ENCODE data around the gene THOC5.

The THOC5 gene

DNA sequence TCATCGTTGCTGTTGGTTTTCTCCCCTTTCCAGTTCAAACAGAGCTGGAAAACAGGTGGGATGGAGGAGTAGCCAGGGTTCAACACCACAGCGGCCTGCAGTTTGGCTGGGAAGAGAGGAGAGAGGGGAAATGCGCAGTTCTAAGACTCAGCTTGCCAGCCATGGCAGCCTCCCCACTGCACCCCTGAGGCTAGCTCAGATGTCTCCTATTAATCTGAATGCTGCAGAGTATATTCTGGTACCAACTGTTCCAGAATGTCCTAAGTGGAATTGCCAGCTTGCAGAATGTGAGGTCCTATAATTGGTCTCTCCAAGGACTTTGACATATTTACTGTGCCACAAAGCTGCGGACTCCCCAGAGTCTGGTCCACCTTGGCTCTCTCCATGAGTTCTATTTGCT is 41.5 kb downstream of the THOC5 start:
- Histone ChIP-seq H3K4me3 (ENCODE audit: low read length) (no peak overlapping the region), H2AK5ac (ENCODE audit: low read length) (no peak overlapping the region), H3K4me1 (ENCODE audit: control insufficient read depth, low read depth, low read length) (no peaks in the 10 kb centered on the region), H3K79me1 (ENCODE audit: low read length) (no peaks in the 10 kb centered on the region), H3K36me3 (ENCODE audit: control insufficient read depth, insufficient read depth, low read length) (peaks cover 17% of the 10 kb centered on the region), H4K8ac (ENCODE audit: low read depth, low read length) (no peak overlapping the region), H4K5ac (ENCODE audit: low read length) (no peak overlapping the region), H3K9ac (ENCODE audit: low read length) (no peak overlapping the region), H3K79me2 (ENCODE audit: control insufficient read depth, insufficient read depth, low read length) (no peaks in the 10 kb centered on the region), H3K27ac (ENCODE audit: low read depth, low read length) (no peak overlapping the region), H2BK120ac (ENCODE audit: low read depth, low read length) (no peak overlapping the region), H3K18ac (ENCODE audit: low read length) (no peak overlapping the region), H3K4me2 (ENCODE audit: low read length) (no peak overlapping the region), H2BK15ac (replicated peaks; ENCODE audit: low read depth) (no peak overlapping the region), H3K56ac (ENCODE audit: low read length) (no peak overlapping the region), H3K23ac (ENCODE audit: low read length) (no peak overlapping the region), H3K4ac (ENCODE audit: low read depth, low read length) (no peak overlapping the region), H3K27me3 (ENCODE audit: insufficient read depth, low read length, poor library complexity) (no peaks in the 10 kb centered on the region), H2BK5ac (ENCODE audit: low read length) (no peak overlapping the region)
- no peak for DNase-seq
- no CpG with 5 or more reads among the region's 4 CpGs for WGBS (ENCODE audit: extremely low coverage, insufficient coverage, low lambda C conversion rate)

DNA sequence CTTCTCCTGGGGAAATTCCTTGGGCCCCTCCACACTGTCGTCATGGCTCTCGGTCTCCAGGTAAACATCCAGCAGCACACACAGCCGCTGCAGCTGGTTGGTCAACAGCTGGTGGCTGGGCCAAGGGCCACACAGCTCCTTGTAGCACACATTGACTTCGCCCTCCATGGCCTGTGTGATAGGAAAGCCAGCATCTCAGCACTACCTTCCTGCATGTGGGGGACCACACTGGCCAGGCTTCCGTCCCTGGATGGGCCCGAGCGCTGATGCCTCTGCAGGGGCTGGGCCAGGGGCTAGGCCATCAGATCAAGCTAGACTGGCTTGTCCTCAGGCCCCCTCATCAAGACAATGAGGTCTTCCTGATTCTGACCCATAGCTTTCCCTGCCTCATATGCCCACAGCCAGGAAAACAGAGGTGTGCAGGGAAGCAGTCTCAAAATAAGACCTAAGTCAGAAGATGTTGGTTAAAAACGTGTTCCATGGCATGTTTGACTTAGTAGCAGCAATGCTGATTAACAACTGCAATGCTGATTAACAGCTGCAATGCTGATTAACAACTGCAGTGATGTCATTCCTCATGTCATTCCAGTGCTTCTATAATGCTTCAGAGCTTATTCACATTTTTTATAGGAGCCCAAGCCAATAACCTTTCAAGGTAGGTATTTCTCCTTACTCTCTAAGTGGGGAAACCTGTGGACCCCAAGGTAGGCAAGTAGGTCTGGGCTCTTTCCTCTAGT is 42.3 kb downstream of the THOC5 start:
- H2BK15ac ChIP-seq (replicated peaks; ENCODE audit: low read depth) = no peak overlapping the region
- H3K27me3 ChIP-seq (ENCODE audit: insufficient read depth, low read length, poor library complexity) = no peaks in the 10 kb centered on the region
- no peaks in the 10 kb centered on the region for H3K79me2 ChIP-seq (ENCODE audit: control insufficient read depth, insufficient read depth, low read length)
- no peak overlapping the region for H3K4me3 ChIP-seq (ENCODE audit: low read length)
- H4K8ac ChIP-seq (ENCODE audit: low read depth, low read length) = no peak overlapping the region
- H3K36me3 ChIP-seq (ENCODE audit: control insufficient read depth, insufficient read depth, low read length) = peaks cover 11% of the 10 kb centered on the region
- no peaks in the 10 kb centered on the region for H3K79me1 ChIP-seq (ENCODE audit: low read length)
- H3K27ac ChIP-seq (ENCODE audit: low read depth, low read length) = no peak overlapping the region
- no peak for DNase-seq
- H3K4ac ChIP-seq (ENCODE audit: low read depth, low read length) = no peak overlapping the region
- no peak overlapping the region for H2AK5ac ChIP-seq (ENCODE audit: low read length)
- H2BK5ac ChIP-seq (ENCODE audit: low read length) = no peak overlapping the region
- no peak overlapping the region for H4K5ac ChIP-seq (ENCODE audit: low read length)
- no peak overlapping the region for H2BK120ac ChIP-seq (ENCODE audit: low read depth, low read length)
- no peak overlapping the region for H3K4me2 ChIP-seq (ENCODE audit: low read length)
- no peak overlapping the region for H3K23ac ChIP-seq (ENCODE audit: low read length)
- no peak overlapping the region for H3K18ac ChIP-seq (ENCODE audit: low read length)
- no peaks in the 10 kb centered on the region for H3K4me1 ChIP-seq (ENCODE audit: control insufficient read depth, low read depth, low read length)
- no peak overlapping the region for H3K9ac ChIP-seq (ENCODE audit: low read length)
- WGBS (ENCODE audit: extremely low coverage, insufficient coverage, low lambda C conversion rate) = no CpG with 5 or more reads among the region's 8 CpGs
- no peak overlapping the region for H3K56ac ChIP-seq (ENCODE audit: low read length)

GRCh38 chr22:29510542-29510941 is 43.0 kb downstream of the THOC5 start:
- no CpG with 5 or more reads among the region's 2 CpGs for WGBS (ENCODE audit: extremely low coverage, insufficient coverage, low lambda C conversion rate)
- H3K79me2 ChIP-seq (ENCODE audit: control insufficient read depth, insufficient read depth, low read length) = no peaks in the 10 kb centered on the region
- H2BK5ac ChIP-seq (ENCODE audit: low read length) = no peak overlapping the region

GRCh38 chr22:29509815-29510214 is 43.7 kb downstream of the THOC5 start:
- Histone ChIP-seq H2BK120ac (ENCODE audit: low read depth, low read length) (no peak overlapping the region), H2AK5ac (ENCODE audit: low read length) (no peak overlapping the region), H3K4me3 (ENCODE audit: low read length) (no peak overlapping the region), H4K5ac (ENCODE audit: low read length) (no peak overlapping the region), H2BK5ac (ENCODE audit: low read length) (no peak overlapping the region), H3K4me2 (ENCODE audit: low read length) (no peak overlapping the region), H3K27ac (ENCODE audit: low read depth, low read length) (no peak overlapping the region), H3K9ac (ENCODE audit: low read length) (no peak overlapping the region), H3K36me3 (ENCODE audit: control insufficient read depth, insufficient read depth, low read length) (peaks cover 11% of the 10 kb centered on the region), H4K8ac (ENCODE audit: low read depth, low read length) (no peak overlapping the region), H3K56ac (ENCODE audit: low read length) (no peak overlapping the region), H3K18ac (ENCODE audit: low read length) (no peak overlapping the region), H3K4me1 (ENCODE audit: control insufficient read depth, low read depth, low read length) (no peaks in the 10 kb centered on the region), H2BK15ac (replicated peaks; ENCODE audit: low read depth) (no peak overlapping the region), H3K79me1 (ENCODE audit: low read length) (no peaks in the 10 kb centered on the region), H3K4ac (ENCODE audit: low read depth, low read length) (no peak overlapping the region), H3K79me2 (ENCODE audit: control insufficient read depth, insufficient read depth, low read length) (no peaks in the 10 kb centered on the region), H3K27me3 (ENCODE audit: insufficient read depth, low read length, poor library complexity) (no peaks in the 10 kb centered on the region), H3K23ac (ENCODE audit: low read length) (no peak overlapping the region)
- no peak for DNase-seq
- WGBS (ENCODE audit: extremely low coverage, insufficient coverage, low lambda C conversion rate) = no CpG with 5 or more reads among the region's 1 CpG

More at GRCh38 chr22:29510542-29510941, 43.0 kb downstream of the THOC5 start:
- H3K9ac ChIP-seq (ENCODE audit: low read length) = no peak overlapping the region
- no peak overlapping the region for H3K4me2 ChIP-seq (ENCODE audit: low read length)
- DNase-seq = no peak
- H3K36me3 ChIP-seq (ENCODE audit: control insufficient read depth, insufficient read depth, low read length) = peaks cover 11% of the 10 kb centered on the region
- H3K4me1 ChIP-seq (ENCODE audit: control insufficient read depth, low read depth, low read length) = no peaks in the 10 kb centered on the region
- no peak overlapping the region for H2BK15ac ChIP-seq (replicated peaks; ENCODE audit: low read depth)
- no peaks in the 10 kb centered on the region for H3K27me3 ChIP-seq (ENCODE audit: insufficient read depth, low read length, poor library complexity)
- H2BK120ac ChIP-seq (ENCODE audit: low read depth, low read length) = no peak overlapping the region
- no peak overlapping the region for H2AK5ac ChIP-seq (ENCODE audit: low read length)
- H3K23ac ChIP-seq (ENCODE audit: low read length) = no peak overlapping the region
- no peak overlapping the region for H3K56ac ChIP-seq (ENCODE audit: low read length)
- no peak overlapping the region for H3K18ac ChIP-seq (ENCODE audit: low read length)
- H3K4ac ChIP-seq (ENCODE audit: low read depth, low read length) = no peak overlapping the region
- H3K27ac ChIP-seq (ENCODE audit: low read depth, low read length) = no peak overlapping the region
- no peak overlapping the region for H3K4me3 ChIP-seq (ENCODE audit: low read length)
- no peak overlapping the region for H4K5ac ChIP-seq (ENCODE audit: low read length)
- H3K79me1 ChIP-seq (ENCODE audit: low read length) = no peaks in the 10 kb centered on the region
- H4K8ac ChIP-seq (ENCODE audit: low read depth, low read length) = no peak overlapping the region

DNA sequence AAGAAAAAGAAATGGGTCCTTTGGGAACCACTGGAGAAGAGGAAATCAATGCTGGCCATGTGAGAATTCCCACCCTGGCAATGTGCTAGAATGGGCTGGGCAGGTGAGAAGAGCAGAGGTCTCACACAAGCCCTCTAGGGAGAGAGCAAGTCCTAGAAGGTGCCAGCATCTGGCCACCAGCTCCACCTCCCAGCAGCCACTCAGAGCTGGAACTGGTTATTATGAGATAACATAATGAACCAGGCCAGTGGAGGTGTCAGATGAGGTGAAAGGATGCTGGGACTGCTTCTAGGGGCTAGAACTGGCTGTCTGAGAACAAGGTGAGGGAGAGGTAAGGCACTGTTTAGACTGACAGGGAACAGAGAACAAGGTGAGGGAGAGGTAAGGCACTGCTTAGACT is 44.3 kb downstream of the THOC5 start:
- H3K4ac ChIP-seq (ENCODE audit: low read depth, low read length) = no peak overlapping the region
- no peaks in the 10 kb centered on the region for H3K4me1 ChIP-seq (ENCODE audit: control insufficient read depth, low read depth, low read length)
- H3K9ac ChIP-seq (ENCODE audit: low read length) = no peak overlapping the region
- peak; percentile 3 for DNase-seq
- H4K5ac ChIP-seq (ENCODE audit: low read length) = no peak overlapping the region
- H2BK15ac ChIP-seq (replicated peaks; ENCODE audit: low read depth) = no peak overlapping the region
- no peak overlapping the region for H3K23ac ChIP-seq (ENCODE audit: low read length)
- peaks cover 11% of the 10 kb centered on the region for H3K36me3 ChIP-seq (ENCODE audit: control insufficient read depth, insufficient read depth, low read length)
- H2AK5ac ChIP-seq (ENCODE audit: low read length) = no peak overlapping the region
- H3K79me1 ChIP-seq (ENCODE audit: low read length) = no peaks in the 10 kb centered on the region
- no peak overlapping the region for H3K56ac ChIP-seq (ENCODE audit: low read length)
- H3K27ac ChIP-seq (ENCODE audit: low read depth, low read length) = no peak overlapping the region
- H3K18ac ChIP-seq (ENCODE audit: low read length) = no peak overlapping the region
- no peak overlapping the region for H4K8ac ChIP-seq (ENCODE audit: low read depth, low read length)
- no peak overlapping the region for H3K4me2 ChIP-seq (ENCODE audit: low read length)
- no peaks in the 10 kb centered on the region for H3K79me2 ChIP-seq (ENCODE audit: control insufficient read depth, insufficient read depth, low read length)
- no peak overlapping the region for H3K4me3 ChIP-seq (ENCODE audit: low read length)
- no peaks in the 10 kb centered on the region for H3K27me3 ChIP-seq (ENCODE audit: insufficient read depth, low read length, poor library complexity)
- H2BK120ac ChIP-seq (ENCODE audit: low read depth, low read length) = no peak overlapping the region
- no peak overlapping the region for H2BK5ac ChIP-seq (ENCODE audit: low read length)

DNA sequence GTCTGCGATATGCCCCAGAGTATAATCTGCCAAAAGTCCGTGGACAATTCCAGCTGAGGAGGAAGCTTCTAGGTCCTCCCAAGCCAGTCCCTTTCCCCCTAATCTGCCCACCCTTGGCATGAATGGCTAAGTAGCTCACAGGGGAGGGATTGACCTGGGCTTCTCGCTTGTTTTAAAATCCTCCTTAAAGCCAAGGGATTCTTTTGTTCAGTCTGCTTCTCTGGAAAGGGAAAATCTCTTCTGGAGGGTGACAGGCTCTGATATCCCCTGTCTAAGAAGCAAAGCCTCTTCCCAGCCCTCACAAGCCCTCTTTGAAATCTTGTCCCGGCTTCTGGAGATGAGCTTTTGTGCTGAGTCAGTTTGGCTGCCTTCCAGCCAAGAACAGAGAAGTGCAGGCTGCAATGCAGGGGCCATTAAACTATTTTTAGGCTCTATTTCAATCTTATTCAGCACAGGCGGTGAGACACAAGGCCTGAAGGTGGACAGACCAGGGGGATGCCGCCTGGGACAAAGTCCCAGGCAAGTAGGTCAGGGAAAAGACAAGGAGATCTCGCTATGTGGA is 49.7 kb downstream of the THOC5 start:
- Histone ChIP-seq H3K4me3 (ENCODE audit: low read length) (no peak overlapping the region), H2BK120ac (ENCODE audit: low read depth, low read length) (no peak overlapping the region), H3K23ac (ENCODE audit: low read length) (no peak overlapping the region), H3K27me3 (ENCODE audit: insufficient read depth, low read length, poor library complexity) (no peaks in the 10 kb centered on the region), H3K79me2 (ENCODE audit: control insufficient read depth, insufficient read depth, low read length) (no peaks in the 10 kb centered on the region), H4K5ac (ENCODE audit: low read length) (no peak overlapping the region), H2BK5ac (ENCODE audit: low read length) (no peak overlapping the region), H3K79me1 (ENCODE audit: low read length) (no peaks in the 10 kb centered on the region), H3K4me1 (ENCODE audit: control insufficient read depth, low read depth, low read length) (no peaks in the 10 kb centered on the region), H4K8ac (ENCODE audit: low read depth, low read length) (no peak overlapping the region), H2BK15ac (replicated peaks; ENCODE audit: low read depth) (no peak overlapping the region), H3K4ac (ENCODE audit: low read depth, low read length) (no peak overlapping the region), H2AK5ac (ENCODE audit: low read length) (no peak overlapping the region), H3K4me2 (ENCODE audit: low read length) (no peak overlapping the region), H3K9ac (ENCODE audit: low read length) (no peak overlapping the region), H3K18ac (ENCODE audit: low read length) (no peak overlapping the region), H3K56ac (ENCODE audit: low read length) (no peak overlapping the region), H3K36me3 (ENCODE audit: control insufficient read depth, insufficient read depth, low read length) (peaks cover 6% of the 10 kb centered on the region), H3K27ac (ENCODE audit: low read depth, low read length) (no peak overlapping the region)
- DNase-seq = no peak
- WGBS (ENCODE audit: extremely low coverage, insufficient coverage, low lambda C conversion rate) = no CpG with 5 or more reads among the region's 7 CpGs

Data from mesendoderm (in vitro differentiated cells).